K562 (cell line): Measurements from ENCODE around the gene BCL7C. TPM values are rescaled to one million over a fixed set of nuclear protein-coding genes. Genes with fewer than 3 reads are reported as not detected.

ENCODE experiments used
- ATF4 ChIP-seq: fragments of 450-650 bp; formaldehyde crosslinking; IDR thresholded peaks from 2 replicates; pipeline ENCODE4 v1.4.0; 2022; ENCODE audit warnings: mild to moderate bottlenecking, moderate library complexity
- ELF4 ChIP-seq: fragments of 450-650 bp; formaldehyde crosslinking; IDR thresholded peaks from 2 replicates; pipeline ENCODE4 v1.4.0; 2022; ENCODE audit warnings: missing genetic modification characterization
- FOXO4 ChIP-seq: fragments of 450-650 bp; formaldehyde crosslinking; IDR thresholded peaks from 2 replicates; pipeline ENCODE4 v1.4.0; 2020; ENCODE audit warnings: mild to moderate bottlenecking, moderate library complexity
- GATAD2B ChIP-seq: fragments of 450-650 bp; IDR thresholded peaks from 2 replicates; pipeline ENCODE4 v1.6.1; 2017; ENCODE audit warnings: mild to moderate bottlenecking, borderline replicate concordance
- HMGN3 ChIP-seq: IDR thresholded peaks from 2 replicates; pipeline ENCODE4 v1.6.1; 2011; ENCODE audit warnings: borderline replicate concordance, low read depth, mild to moderate bottlenecking, mixed read lengths, low read length; ENCODE audit not compliant: insufficient read length; ENCODE audit errors: extremely low read depth
- MAZ ChIP-seq, 2 experiments: fragments of 450-650 bp in 1 of 2; sonication (generic) in 1 of 2; formaldehyde crosslinking; IDR thresholded peaks in 1 of 2; conservative IDR thresholded peaks in 1 of 2; 2 replicates each; pipeline versions ENCODE4 v1.4.0 to v1.5.0; 2020; ENCODE audit warnings: mild to moderate bottlenecking in 1 of 2, missing genetic modification reagents in 1 of 2
- MNT ChIP-seq, 2 experiments: fragments of 450-650 bp; conservative IDR thresholded peaks; 2 replicates each; pipeline ENCODE4 v1.6.1; 2017; ENCODE audit warnings: mild to moderate bottlenecking in 2 of 2, moderate library complexity in 2 of 2
- NFATC3 ChIP-seq: fragments of 450-650 bp; IDR thresholded peaks from 2 replicates; pipeline ENCODE4 v1.6.1; 2017; ENCODE audit warnings: mild to moderate bottlenecking
- PTTG1 ChIP-seq: fragments of 450-650 bp; IDR thresholded peaks from 2 replicates; pipeline ENCODE4 v1.6.1; 2016; ENCODE audit warnings: low read depth, mild to moderate bottlenecking, missing genetic modification characterization, missing compliant biosample characterization
- RHOXF2B ChIP-seq: fragments of 250-450 bp; sonication (Bioruptor Pico); conservative IDR thresholded peaks from 2 replicates; pipeline ENCODE4 v1.5.1; 2021
- TBP ChIP-seq: optimal IDR thresholded peaks from 2 replicates; pipeline ENCODE3; 2011; ENCODE audit warnings: low read depth, low read length, improper control_type of control experiment
- TGIF2 ChIP-seq: sonication (generic); formaldehyde crosslinking; IDR thresholded peaks from 2 replicates; pipeline ENCODE4 v1.8.1; 2022; ENCODE audit warnings: mild to moderate bottlenecking, missing genetic modification reagents, moderate library complexity
- THAP12 ChIP-seq: fragments of 250-450 bp; sonication (Bioruptor Pico); IDR thresholded peaks from 2 replicates; pipeline ENCODE4 v1.9.0; 2021; ENCODE audit warnings: mild to moderate bottlenecking, inconsistent platforms
- USF1 ChIP-seq: sonication (generic); formaldehyde crosslinking; IDR thresholded peaks from 2 replicates; pipeline ENCODE4 v1.9.0; 2022; ENCODE audit warnings: mild to moderate bottlenecking, missing genetic modification reagents
- VEZF1 ChIP-seq: fragments of 200-800 bp; sonication (Bioruptor generic); IDR thresholded peaks from 2 replicates; pipeline ENCODE4 v1.6.1; 2017; ENCODE audit warnings: missing genetic modification characterization, missing compliant biosample characterization
- ZBTB1 ChIP-seq: sonication (generic); formaldehyde crosslinking; IDR thresholded peaks from 2 replicates; pipeline ENCODE4 v1.8.1; 2023; ENCODE audit warnings: missing genetic modification reagents, low read depth, mild to moderate bottlenecking, borderline replicate concordance
- ZC3H11A ChIP-seq: IDR thresholded peaks from 2 replicates; pipeline ENCODE4 v1.6.1; 2012; ENCODE audit warnings: low read depth, low read length, improper control_type of control experiment
- polyA plus RNA-seq, 8 experiments: library from polyadenylated mRNA; depleted of rRNA in 4 of 8; stranded (reverse) in 5 of 8; unstranded in 3 of 8; fragments of >200 nt; fragmentation: Nextera tagmentation in 2 of 8; fragmentation: Illumina TruSeq in 1 of 8; extraction: Ambion mirVana in 2 of 8; extraction: Trizol in 1 of 8; gene quantifications; 2 replicates each; pipeline versions ENCODE4 v1.2.1 to v1.2.3, GENCODE V29; 2011 to 2014; ENCODE audit warnings: inconsistent platforms in 1 of 8, missing spikeins in 1 of 8
- total RNA-seq, 7 experiments: library from RNA; depleted of rRNA in 6 of 7; stranded (reverse); fragments of >200 nt in 6 of 7; fragmentation: Illumina TruSeq in 2 of 7; extraction: Trizol in 2 of 7; gene quantifications; 2 replicates each; pipeline versions ENCODE4 v1.2.1 to v1.2.3, GENCODE V29; 2011 to 2021; ENCODE audit warnings: low replicate concordance in 1 of 7

BCL7C gene
- total and polyA plus RNA-seq, 9 of the 15 experiments (the other 6 are each of a cell fraction or from before 2014, with no cell fraction given) = 1.7 to 85.8 (median 19.6) TPM

- TF ChIP-seq FOXO4 (CRISPR knock-in tag) (no peak), ELF4 (CRISPR knock-in tag) (0 out of 2 replicates have a peak, but pooled peaks have one; percentile 20), GATAD2B (no peak), MAZ (CRISPR knock-in tag; conservative IDR thresholded peaks at IDR 0.05 in 1 of 2, IDR thresholded peaks at IDR 0.05 in 1 of 2) (peak in 1 of 2 experiments; percentile 51; a peak in 3 of 4 replicates), ZBTB1 (CRISPR knock-in tag) (no peak), ZC3H11A (no peak), USF1 (CRISPR knock-in tag) (peak; percentile 65; the same call in 1 of the 2 replicates), HMGN3 (no peak), PTTG1 (tag) (no peak), VEZF1 (CRISPR knock-in tag) (peak; percentile 74), ATF4 (CRISPR knock-in tag) (no peak), TGIF2 (CRISPR knock-in tag) (no peak), NFATC3 (no peak), THAP12 (no peak; the same call in 1 of the 2 replicates), RHOXF2B (CRISPR knock-in tag) (no peak), MNT (conservative IDR thresholded peaks at IDR 0.05) (no peak; a peak in 1 of 4 replicates), TBP (peak; percentile 36)
Observed at GRCh38 chr16:30941600-30942425, 47.9 kb upstream of the BCL7C start (continued).
